Epidermal melanocyte (primary cell): ENCODE data around the gene FUT2.
"Not testable (repeated sequence)": the region's sequence is repeated elsewhere in the genome, so short reads cannot be mapped to it uniquely, and the experiment has no call there.

Experiments used
- DNase-seq: peaks from one replicate; pipeline ENCODE4 v3.0.0; 2011; ENCODE audit warnings: low spot score; ENCODE audit not compliant: insufficient read length

FUT2 gene

GRCh38 chr19:48695743-48696352 is at the start of gene FUT2:
FUT2 (plus strand) TSS chr19:48695971; CDS start chr19:48702957, 6,986 bp downstream.
- no peak for DNase-seq

GRCh38 chr19:48646001-48646721 is 49.6 kb upstream of the FUT2 start, which contains the start of gene CA11:
CA11 (minus strand) TSS chr19:48646187; CDS start chr19:48645632, 555 bp downstream.
- peak; percentile 92 for DNase-seq

DNA sequence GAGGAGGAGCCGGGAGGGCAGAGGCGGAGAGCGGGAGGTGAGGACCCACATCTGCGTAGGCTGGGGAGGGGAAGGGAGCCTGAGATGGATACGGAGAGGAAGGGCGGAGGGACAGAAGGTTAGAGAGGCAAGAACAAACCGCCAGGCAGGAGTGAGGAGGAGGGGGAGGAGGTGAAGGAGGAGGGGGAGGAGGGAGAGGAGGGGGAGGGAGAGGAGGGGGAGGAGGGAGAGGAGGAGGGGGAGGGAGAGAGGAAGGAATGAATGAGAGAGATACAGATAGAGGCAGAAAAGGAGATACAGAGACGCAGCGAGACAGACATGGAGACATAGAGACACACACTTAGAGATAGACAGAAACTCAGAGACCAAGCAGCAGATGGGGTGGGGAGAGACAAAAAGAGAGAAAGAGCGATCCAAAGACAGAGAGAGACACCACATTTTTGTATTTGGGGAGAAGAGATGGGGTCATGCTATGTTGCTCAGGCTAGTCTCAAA is 49.0 kb upstream of the FUT2 start:
- no peak for DNase-seq

GRCh38 chr19:48648134-48648533 is 47.6 kb upstream of the FUT2 start:
- no peak for DNase-seq

- no peak for DNase-seq
These were observed 44.6 kb upstream of the FUT2 start for GRCh38 chr19:48650974-48651682.

- DNase-seq: no peak
These were observed 44.1 kb upstream of the FUT2 start for GRCh38 chr19:48651683-48652048.

- DNase-seq: no peak
These were observed 41.3 kb upstream of the FUT2 start for GRCh38 chr19:48654299-48655059.

DNA sequence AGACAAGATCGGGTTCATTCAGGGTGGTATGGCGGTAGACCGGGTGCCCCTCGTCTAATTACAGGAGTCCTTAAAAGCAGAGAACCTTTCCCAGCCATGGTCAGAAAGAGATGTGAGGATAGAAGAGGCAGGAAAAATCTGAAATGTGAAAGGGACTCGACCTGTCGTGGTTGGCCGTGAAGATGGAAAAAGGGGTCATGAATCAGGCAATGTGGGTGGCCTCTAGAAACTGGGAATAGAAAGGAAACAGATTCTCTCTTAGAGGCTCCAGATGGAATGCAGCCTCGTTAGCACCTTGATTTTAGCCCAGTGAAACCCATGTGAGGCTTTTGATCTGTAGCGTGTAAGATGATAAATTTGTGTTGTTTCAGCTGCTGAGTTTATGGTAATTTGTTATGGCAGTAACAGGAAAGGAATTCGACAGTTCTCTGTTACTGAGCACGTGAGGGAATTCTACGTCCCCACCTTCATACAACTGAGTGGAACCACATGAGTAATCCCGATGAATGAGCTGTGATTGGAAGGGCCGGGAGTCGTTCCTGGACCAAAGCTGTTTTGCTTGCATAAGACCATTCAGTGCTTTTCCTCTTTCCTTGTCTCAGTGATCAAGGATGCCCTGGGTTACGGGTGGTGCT is 38.8 kb upstream of the FUT2 start:
- DNase-seq: no peak

GRCh38 chr19:48657828-48658227 is 37.9 kb upstream of the FUT2 start:
- not testable (repeated sequence) for DNase-seq

DNA sequence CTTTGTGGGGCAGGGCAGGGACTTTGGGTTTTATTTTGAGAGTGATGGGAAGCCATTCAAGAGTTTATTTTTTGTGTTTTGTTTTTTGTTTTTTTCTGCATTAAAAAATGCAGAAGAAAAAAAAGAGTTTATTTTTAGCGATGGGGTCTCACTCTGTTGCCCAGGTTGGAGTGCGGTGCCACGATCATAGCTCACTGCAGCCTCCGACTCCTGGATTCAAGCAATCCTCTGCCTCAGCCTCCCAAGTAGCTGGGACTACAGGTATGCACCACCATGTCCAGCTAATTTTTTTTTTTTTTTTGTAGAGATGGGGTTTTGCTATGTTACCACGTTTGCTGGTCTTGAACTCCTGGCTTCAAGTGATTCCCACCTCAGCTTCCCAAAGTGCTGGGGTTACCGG is 37.3 kb upstream of the FUT2 start:
- no peak for DNase-seq

DNA sequence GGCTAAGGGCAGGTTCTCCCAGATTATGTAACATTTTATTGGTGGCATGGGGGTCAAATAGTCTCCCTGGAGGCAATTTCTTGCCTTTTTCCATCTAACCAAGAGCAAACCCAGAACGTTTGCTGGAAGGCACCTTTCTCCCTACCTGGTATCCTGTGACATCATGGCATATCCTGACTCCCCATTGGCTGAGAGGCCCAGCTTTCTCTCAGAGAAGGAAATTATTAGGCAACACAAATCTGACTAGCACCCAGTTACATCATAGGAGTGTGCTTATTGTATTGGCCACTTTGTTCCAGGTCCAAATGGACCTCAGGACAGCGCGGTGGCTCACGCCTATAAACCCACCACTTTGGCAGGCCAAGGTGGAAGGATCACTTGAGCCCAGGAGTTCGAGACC is 36.0 kb upstream of the FUT2 start:
- no peak for DNase-seq

- peak; percentile 97 for DNase-seq
These were observed 34.7 kb upstream of the FUT2 start for GRCh38 chr19:48660852-48661710.

DNA sequence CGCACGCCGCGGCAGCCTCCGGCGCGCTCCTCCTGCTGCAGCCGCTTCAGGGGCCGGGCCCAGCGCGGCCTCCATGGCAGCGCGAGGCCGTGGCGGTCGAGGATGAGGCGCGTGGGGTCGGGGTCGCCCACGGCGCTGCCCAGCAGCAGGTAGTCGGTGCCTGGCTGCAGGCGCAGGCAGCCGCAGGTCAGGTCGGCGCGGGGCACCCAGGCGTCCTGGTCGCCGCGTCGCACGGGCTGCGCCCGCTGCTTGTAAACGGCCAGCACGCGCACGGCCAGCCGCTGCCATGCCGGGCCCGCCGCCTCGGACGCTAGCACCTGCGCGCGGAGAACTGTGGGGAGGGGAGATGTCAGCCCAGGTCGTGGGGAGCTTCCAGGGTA is 34.1 kb upstream of the FUT2 start:
- DNase-seq: no peak

DNA sequence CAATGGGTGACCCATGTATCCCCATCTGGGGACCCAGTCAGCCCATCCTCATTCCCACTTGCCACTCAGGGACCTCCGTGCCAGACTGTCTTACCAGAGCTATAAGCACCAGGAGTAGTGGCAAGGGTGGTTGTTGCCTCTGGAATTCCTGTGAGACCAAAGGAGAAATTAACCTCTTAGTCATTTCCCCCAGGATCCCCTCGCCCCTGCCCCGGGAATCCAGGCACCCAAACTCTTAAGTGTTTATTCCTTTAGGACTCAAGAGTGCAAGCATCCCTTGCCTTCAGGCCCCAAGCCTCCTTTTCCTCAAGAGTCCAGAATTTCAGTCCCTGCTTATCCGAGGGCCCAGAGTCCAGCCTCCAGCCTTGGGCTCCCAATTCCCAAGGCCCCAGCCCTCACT is 32.1 kb upstream of the FUT2 start:
- peak; percentile 9 for DNase-seq

- peak; percentile 3 for DNase-seq
These were observed 31.3 kb upstream of the FUT2 start for GRCh38 chr19:48664476-48664875.

DNA sequence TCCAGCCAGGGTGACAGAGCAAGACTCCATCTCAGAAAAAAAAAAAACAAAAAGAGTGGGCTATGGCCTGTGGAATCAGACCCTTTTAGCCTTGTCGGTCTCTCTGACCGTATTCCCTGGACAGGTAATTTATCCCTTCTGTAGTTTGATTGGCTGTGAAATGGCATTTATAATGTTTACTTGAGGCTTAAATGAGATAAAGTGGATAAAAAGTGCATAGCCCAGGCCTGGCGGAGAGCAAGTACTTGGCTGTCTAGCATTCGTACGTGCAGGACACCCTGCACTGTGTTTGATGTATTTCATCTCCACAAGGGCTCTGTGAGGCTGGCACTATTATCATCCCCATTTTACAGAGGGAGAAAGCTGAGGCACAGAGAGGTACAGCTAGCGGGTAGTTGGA is 30.0 kb upstream of the FUT2 start:
- DNase-seq: no peak

GRCh38 chr19:48668332-48668731 is 27.4 kb upstream of the FUT2 start:
- DNase-seq: peak; percentile 1

GRCh38 chr19:48668761-48669160 is 27.0 kb upstream of the FUT2 start:
- no peak for DNase-seq

GRCh38 chr19:48669903-48670668 is 25.7 kb upstream of the FUT2 start:
- DNase-seq: peak; percentile 10
